Stimulated activated CD4-positive, alpha-beta T cell treated with anti-CD3 and anti-CD28 coated beads, Interleukin-4, amount 100 ng/mL, for 1 hour (primary cell): ENCODE results near the gene MED31.
"Not testable (repeated sequence)": the region's sequence is repeated elsewhere in the genome, so short reads cannot be mapped to it uniquely, and the experiment has no call there.

Source experiments
- DNase-seq: peaks from one replicate; pipeline ENCODE4 v3.0.0-alpha.2; 2020

Gene MED31

GRCh38 chr17:6676802-6677157 is 25.4 kb upstream of the MED31 start:
- no peak for DNase-seq

DNA sequence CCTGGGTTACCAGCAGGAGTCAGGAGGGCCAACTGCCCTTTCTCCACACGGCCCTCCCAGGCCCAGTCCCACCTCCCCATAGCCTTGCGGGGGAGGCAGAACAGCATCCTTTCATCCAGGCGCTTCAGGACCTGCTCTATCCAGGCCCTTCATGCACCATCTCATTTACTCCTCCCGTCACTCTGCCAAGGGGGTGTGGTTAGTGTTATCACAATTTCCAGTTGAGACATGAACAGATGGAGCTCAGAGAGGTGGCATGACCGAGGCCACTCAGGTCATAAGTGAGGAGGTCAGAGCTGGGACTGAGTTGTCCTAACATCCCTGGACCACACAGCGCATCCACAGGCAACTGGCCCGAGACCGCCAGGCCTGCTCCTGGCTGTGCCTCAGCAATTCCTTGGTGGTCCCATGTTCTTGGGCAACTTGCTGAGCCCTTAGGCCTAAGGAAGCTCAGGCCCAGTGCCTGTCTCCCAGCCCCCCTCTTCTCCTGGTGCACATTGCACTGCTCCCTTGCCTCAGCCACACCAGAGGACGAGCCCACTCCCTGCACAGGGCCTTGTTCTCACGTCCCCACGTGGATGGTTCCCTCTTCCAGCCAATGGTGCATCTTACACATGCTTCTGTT is 23.9 kb upstream of the MED31 start:
- no peak for DNase-seq

DNA sequence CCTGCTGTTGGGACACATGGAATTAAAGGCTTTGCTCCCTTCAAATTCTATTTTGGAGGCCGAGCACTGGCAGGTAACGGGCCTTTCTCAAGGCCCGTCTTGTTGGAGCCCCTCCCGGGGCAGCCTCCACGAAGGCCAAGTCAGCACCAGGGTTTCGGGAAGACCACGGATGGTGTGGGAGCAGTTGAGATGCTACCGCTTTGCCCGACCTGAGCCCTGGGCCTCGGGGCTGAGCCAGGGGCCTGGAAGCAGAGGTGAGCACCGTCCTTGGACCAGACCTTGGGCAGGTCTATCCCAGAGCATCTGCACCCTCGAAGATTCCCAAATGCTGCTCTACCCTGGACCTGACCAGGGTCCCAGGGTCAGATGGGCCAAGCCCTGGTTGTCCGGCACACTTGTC is 23.2 kb upstream of the MED31 start:
- no peak for DNase-seq

DNA sequence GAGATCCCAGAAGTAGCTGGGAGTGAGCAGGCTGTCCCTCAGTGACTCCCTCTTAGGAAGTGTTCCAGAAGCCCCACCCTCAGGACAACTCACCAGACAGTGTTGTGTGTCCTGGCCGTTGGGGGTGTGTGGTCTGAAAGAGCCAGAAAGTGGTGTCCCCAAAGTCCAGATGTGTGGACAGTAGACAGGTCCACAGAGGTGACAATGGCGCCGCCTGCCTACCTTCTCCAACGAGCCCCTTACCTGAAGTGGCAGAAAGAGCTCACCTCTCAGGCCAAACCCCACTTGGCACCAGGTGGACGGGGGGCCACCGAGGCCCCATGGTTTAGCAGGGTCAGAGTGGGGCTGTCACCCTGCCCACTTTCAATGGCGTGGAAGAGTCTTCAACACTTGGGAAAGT is 20.0 kb upstream of the MED31 start:
- DNase-seq, result no peak

DNA sequence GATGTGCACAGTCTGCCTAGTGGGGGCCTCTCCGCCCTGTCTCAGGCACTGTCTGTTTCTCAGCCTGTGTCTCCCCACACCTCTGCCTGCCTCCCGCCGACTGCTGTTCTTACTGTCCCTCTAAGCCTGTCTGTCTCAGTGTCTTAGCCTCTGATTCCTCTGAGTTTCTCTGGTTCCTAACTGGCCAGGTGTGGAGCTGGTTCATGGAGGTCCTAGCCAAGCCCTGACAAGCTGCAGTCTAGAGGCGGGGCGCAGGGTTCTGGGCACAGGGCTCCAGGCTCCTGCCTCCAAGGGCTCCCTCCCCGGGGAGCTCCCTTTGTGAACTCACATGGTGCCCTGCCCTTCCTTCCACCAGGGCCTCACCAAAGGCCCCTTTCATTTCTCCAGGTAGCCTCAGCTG is 19.6 kb upstream of the MED31 start:
- DNase-seq, result no peak

GRCh38 chr17:6670571-6670970 is 19.2 kb upstream of the MED31 start:
- DNase-seq, result no peak

GRCh38 chr17:6669479-6670212 is 18.2 kb upstream of the MED31 start:
- DNase-seq, result no peak

GRCh38 chr17:6668727-6669425 is 17.5 kb upstream of the MED31 start:
- DNase-seq, result no peak

- no peak for DNase-seq
Measured at GRCh38 chr17:6668219-6668618, 16.8 kb upstream of the MED31 start.

- DNase-seq, result no peak
Measured at GRCh38 chr17:6667516-6667915, 16.1 kb upstream of the MED31 start.

- DNase-seq, result no peak
Measured at GRCh38 chr17:6666557-6666956, 15.2 kb upstream of the MED31 start.

GRCh38 chr17:6666077-6666521 is 14.7 kb upstream of the MED31 start:
- peak; percentile 35 for DNase-seq

- DNase-seq, result not testable (repeated sequence)
Measured at GRCh38 chr17:6663200-6663599, 11.8 kb upstream of the MED31 start.

GRCh38 chr17:6661464-6661848 is 10.1 kb upstream of the MED31 start:
- DNase-seq, result no peak

DNA sequence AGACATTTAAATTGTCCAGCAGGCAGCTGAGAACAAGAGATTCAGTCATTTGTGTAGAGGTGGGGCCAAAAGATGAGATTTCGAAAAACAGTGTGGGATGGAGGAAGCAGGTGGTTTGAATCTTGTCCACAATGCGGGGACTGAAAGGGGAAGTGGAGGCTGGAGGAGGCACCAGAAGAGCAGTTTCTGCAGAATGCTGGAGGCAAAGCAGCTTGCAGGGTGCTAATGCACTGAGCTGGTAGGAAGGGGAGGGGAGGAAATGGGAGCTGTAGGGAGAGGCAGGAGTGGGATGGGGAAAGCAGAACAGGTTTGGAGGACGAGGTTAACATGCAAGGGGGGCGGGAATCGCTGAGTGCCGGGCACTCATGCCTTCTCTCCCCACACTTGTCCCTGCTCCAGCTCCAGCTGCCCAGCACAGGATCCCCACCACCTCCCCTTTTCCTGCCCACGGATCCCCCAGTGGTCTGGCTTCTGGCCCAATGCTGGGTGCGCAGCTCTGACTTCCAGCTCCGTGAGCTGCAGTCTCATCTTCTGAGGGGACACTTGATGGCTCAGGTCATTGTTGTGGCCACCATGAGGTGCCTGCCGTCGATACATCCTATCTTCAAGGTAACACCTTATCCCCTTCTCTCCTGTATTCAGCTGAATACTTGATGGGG is 9.5 kb upstream of the MED31 start:
- no peak for DNase-seq

DNA sequence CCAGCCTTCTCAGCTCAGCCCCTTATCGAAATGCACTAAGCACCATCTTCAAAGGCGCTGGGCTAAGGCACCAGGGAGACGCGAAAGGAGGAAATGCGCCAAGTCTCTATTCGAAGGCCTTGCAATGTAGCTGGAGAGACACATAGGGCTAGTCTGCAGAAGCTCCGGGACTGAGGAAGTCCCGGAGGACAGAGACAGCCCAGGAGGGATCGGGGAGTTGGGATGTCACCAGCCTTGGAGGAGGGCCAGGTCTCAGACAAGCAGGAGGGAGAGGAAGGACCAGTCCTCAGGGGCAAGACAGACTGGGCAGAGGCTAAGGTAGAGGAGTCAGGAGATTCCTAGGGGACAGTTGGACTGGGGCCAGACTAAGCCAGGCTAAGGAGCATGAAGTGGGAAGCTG is 8.7 kb upstream of the MED31 start:
- no peak for DNase-seq

DNA sequence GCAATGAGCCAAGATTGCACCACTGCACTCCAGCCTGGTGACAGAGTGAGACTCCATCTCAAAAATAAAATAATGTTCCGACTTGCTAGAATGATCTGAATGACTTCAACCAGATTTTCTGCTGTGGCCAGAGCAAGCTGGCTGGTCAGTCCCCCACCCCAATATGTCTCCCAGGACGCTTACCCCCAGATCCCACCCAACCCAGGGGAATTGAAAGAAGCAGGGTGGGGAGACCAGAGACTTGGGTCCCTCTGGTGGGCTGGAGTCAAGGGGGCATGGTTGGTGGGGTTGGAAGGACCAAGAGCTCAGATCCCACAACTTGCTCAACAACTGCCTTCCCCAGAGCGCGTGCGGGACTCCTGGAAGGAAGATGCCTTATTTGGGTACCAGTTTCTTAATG is 7.0 kb upstream of the MED31 start:
- not testable (repeated sequence) for DNase-seq

- no peak for DNase-seq
Measured at GRCh38 chr17:6657633-6658287, 6.4 kb upstream of the MED31 start.

GRCh38 chr17:6656797-6657632 is 5.6 kb upstream of the MED31 start:
- peak; percentile 64 for DNase-seq

DNA sequence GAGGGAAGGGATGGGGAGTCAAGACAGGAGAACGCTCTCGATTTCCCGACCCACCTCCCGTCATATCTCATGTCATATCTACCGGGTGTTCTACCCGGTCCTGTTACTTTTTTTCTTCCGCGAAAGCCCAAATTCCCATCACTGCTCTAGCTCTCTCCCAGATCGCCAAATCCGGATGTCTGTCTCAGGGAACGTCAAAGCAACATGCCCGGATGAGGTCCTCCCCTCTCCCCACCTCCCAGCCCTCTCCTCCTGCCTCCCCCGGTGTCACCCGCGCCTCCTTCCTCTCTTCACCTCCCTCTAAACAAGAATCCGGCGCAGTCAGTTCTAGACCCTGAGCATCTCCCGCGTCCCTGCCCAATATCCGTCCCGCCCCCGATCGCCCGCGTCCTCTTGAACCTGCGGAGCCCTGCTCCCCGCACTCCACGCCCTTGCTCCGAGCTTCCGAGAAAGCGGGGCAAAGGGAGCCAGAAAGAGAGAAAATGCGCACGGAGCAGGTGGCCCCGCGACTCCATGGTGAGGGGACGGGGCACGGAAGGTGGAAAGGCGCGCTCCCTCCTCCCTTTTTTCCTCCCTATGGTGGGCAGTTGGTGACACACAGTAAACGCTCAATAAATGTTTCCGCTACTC is 4.4 kb upstream of the MED31 start:
- DNase-seq, result not testable (repeated sequence)

GRCh38 chr17:6654841-6655731 is 3.7 kb upstream of the MED31 start:
- DNase-seq, result no peak
